ENCODE measurements around the gene COLEC11. TPM values are rescaled to one million over a fixed set of nuclear protein-coding genes. Genes with fewer than 3 reads are reported as not detected.

COLEC11 gene
- total and polyA plus RNA-seq, 2 of the 13 experiments (the other 11 are each of a cell fraction or from before 2014, with no cell fraction given): 1.5 to 3.0 TPM

DNA sequence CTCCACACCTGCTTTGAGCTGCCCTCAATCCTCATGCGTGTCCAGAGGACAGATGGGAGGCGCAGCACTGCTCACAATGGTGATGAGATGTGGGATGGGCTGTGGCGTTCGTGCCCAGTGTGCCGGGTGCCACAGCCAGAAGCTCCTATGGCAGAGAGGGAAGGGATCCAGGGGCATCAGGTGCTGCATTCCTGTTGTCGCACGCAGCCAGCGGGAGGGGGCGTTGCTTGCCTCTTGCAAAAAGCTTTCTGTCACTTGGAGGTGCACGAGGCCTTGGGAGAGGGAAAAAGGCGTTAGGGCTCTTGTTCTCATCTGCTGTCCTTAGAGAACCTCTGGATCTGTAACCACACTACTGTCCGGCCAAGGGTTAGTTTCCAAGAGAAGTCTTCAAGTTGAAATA lies 33.9 kb downstream of the COLEC11 start (continued):
- TF ChIP-seq SIN3B (IDR thresholded peaks at IDR 0.05; ENCODE audit: low read length) (no peak), ZNF350 (CRISPR knock-in tag; IDR thresholded peaks at IDR 0.05; ENCODE audit: borderline replicate concordance, low read depth) (peak; percentile 43; the same call in 1 of the 2 replicates)

DNA sequence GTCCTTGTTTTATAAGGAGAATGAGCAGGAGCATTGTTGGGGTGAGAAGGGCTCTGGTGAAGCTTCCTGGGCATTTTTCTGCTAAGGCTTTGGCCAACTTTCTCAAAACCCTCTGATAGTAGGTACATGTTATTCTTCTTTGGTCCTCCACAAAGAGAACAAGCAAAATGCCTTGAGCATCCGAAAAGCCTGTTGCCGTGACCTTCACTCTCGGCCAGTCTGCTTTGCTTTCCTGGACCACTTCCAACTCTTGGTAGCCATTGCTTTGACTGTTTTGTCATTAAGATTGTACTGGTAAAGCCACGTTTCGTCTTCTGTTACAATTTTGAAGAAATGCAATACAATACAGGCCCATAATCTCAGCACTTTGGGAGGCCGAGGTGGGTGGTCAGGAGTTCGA lies 35.7 kb downstream of the COLEC11 start:
- ATAC-seq (no peak), FAIRE-seq (no peak), DNase-seq (ENCODE audit: low spot score) (no peak)
- Histone ChIP-seq H4K20me1 (ENCODE audit: insufficient read depth, low read length) (no peaks in the 10 kb centered on the region), H2AFZ (ENCODE audit: low read length) (no peak overlapping the region), H3K9me3 (ENCODE audit: low read length) (no peaks in the 10 kb centered on the region), H3K79me2 (ENCODE audit: insufficient read depth, low read length) (no peaks in the 10 kb centered on the region), H3K4me2 (ENCODE audit: low read depth, low read length) (no peak overlapping the region), H3K27ac (ENCODE audit: extremely low read length, insufficient read depth, low read length) (no peak overlapping the region), H3K4me1 (ENCODE audit: insufficient read depth, low read length) (peaks cover 15% of the 10 kb centered on the region), H3K9ac (ENCODE audit: insufficient read depth, low read depth, low read length) (no peak overlapping the region), H3K36me3 (replicated peaks in 1 of 2; ENCODE audit: control insufficient read depth in 1 of 2, insufficient read depth in 2 of 2, low read length in 2 of 2) (no peaks in the 10 kb centered on the region), H3K4me3 (replicated peaks in 1 of 3; ENCODE audit: insufficient read depth in 1 of 3, low read depth in 2 of 3, low read length in 3 of 3) (no peak overlapping the region), H3K27me3 (ENCODE audit: control insufficient read depth in 1 of 2, insufficient read depth in 2 of 2, low read length in 2 of 2) (peaks cover 3 to 31% of the 10 kb centered on the region in 2 experiments)
- in situ Hi-C loops (cut with HindIII; ENCODE audit: extremely low pct_ligation_motif_present, low pct_unique_long_range_greater_than_20kb) (no loop called here), intact Hi-C loops (cut with micrococcal nuclease; ENCODE audit: unreplicated experiment) (loop anchor here (5.0 kb wide), 1 partner anchor 943 kb away; no protein-coding TSS in a partner anchor)
- BruUV-seq (replicated peaks): no TSS peak
- WGBS (ENCODE audit: low lambda C conversion rate): 48% methylated on average over 7 of the region's 7 CpGs
- ChIA-PET CTCF (ENCODE audit: low intra/inter-chr PET ratio, low total read pairs) (interaction anchor here (2.5 kb wide), 1 partner anchor 20 kb away, joined by 14 read pairs; no protein-coding TSS in a partner anchor), POLR2A (no interaction called here)
- TF ChIP-seq REXO4 (CRISPR knock-in tag; IDR thresholded peaks at IDR 0.05; ENCODE audit: borderline replicate concordance) (no peak), RXRB (CRISPR knock-in tag; IDR thresholded peaks at IDR 0.05; ENCODE audit: borderline replicate concordance) (no peak), NPAS2 (CRISPR knock-in tag; IDR thresholded peaks at IDR 0.05; ENCODE audit: borderline replicate concordance) (no peak), KMT2A (CRISPR knock-in tag; IDR thresholded peaks at IDR 0.05) (no peak), JUND (CRISPR knock-in tag; IDR thresholded peaks at IDR 0.05) (no peak), ZFAT (CRISPR knock-in tag; conservative IDR thresholded peaks at IDR 0.05) (no peak), PCBP2 (optimal IDR thresholded peaks at IDR 0.05; ENCODE audit: low read depth, low read length, poor library complexity, severe bottlenecking) (no peak), ZNF564 (CRISPR knock-in tag; IDR thresholded peaks at IDR 0.05) (no peak), MEF2D (CRISPR knock-in tag; IDR thresholded peaks at IDR 0.05) (no peak), ATRX (CRISPR knock-in tag; IDR thresholded peaks at IDR 0.05; ENCODE audit: borderline replicate concordance) (no peak), JARID2 (CRISPR knock-in tag; IDR thresholded peaks at IDR 0.05; ENCODE audit: insufficient replicate concordance) (no peak), GZF1 (CRISPR knock-in tag; IDR thresholded peaks at IDR 0.05) (no peak), PRMT3 (CRISPR knock-in tag; IDR thresholded peaks at IDR 0.05; ENCODE audit: borderline replicate concordance, low read depth) (no peak)
- TF ChIP-seq, protein P1, sequence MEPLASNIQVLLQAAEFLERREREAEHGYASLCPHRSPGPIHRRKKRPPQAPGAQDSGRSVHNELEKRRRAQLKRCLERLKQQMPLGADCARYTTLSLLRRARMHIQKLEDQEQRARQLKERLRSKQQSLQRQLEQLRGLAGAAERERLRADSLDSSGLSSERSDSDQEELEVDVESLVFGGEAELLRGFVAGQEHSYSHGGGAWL (CRISPR knock-in tag; IDR thresholded peaks at IDR 0.05): no peak
- TF ChIP-seq, protein P2, sequence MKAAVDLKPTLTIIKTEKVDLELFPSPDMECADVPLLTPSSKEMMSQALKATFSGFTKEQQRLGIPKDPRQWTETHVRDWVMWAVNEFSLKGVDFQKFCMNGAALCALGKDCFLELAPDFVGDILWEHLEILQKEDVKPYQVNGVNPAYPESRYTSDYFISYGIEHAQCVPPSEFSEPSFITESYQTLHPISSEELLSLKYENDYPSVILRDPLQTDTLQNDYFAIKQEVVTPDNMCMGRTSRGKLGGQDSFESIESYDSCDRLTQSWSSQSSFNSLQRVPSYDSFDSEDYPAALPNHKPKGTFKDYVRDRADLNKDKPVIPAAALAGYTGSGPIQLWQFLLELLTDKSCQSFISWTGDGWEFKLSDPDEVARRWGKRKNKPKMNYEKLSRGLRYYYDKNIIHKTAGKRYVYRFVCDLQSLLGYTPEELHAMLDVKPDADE (CRISPR knock-in tag; IDR thresholded peaks at IDR 0.05): no peak
- TF ChIP-seq, protein P3, sequence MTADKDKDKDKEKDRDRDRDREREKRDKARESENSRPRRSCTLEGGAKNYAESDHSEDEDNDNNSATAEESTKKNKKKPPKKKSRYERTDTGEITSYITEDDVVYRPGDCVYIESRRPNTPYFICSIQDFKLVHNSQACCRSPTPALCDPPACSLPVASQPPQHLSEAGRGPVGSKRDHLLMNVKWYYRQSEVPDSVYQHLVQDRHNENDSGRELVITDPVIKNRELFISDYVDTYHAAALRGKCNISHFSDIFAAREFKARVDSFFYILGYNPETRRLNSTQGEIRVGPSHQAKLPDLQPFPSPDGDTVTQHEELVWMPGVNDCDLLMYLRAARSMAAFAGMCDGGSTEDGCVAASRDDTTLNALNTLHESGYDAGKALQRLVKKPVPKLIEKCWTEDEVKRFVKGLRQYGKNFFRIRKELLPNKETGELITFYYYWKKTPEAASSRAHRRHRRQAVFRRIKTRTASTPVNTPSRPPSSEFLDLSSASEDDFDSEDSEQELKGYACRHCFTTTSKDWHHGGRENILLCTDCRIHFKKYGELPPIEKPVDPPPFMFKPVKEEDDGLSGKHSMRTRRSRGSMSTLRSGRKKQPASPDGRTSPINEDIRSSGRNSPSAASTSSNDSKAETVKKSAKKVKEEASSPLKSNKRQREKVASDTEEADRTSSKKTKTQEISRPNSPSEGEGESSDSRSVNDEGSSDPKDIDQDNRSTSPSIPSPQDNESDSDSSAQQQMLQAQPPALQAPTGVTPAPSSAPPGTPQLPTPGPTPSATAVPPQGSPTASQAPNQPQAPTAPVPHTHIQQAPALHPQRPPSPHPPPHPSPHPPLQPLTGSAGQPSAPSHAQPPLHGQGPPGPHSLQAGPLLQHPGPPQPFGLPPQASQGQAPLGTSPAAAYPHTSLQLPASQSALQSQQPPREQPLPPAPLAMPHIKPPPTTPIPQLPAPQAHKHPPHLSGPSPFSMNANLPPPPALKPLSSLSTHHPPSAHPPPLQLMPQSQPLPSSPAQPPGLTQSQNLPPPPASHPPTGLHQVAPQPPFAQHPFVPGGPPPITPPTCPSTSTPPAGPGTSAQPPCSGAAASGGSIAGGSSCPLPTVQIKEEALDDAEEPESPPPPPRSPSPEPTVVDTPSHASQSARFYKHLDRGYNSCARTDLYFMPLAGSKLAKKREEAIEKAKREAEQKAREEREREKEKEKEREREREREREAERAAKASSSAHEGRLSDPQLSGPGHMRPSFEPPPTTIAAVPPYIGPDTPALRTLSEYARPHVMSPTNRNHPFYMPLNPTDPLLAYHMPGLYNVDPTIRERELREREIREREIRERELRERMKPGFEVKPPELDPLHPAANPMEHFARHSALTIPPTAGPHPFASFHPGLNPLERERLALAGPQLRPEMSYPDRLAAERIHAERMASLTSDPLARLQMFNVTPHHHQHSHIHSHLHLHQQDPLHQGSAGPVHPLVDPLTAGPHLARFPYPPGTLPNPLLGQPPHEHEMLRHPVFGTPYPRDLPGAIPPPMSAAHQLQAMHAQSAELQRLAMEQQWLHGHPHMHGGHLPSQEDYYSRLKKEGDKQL (CRISPR knock-in tag; IDR thresholded peaks at IDR 0.05; ENCODE audit: low read depth): no peak
